Measurements from ENCODE around the gene RNF181.
A peak's percentile ranks its signal among the peaks of the same experiment; 100 is the strongest.
"Not testable (repeated sequence)": the region's sequence is repeated elsewhere in the genome, so short reads cannot be mapped to it uniquely, and the experiment has no call there.

The RNF181 gene

GRCh38 chr2:85598594-85599340, 3.2 kb downstream of the RNF181 start:
- Mint-ChIP-seq H3K27ac (no peak overlapping the region), H3K4me1 (peaks cover 66% of the 10 kb centered on the region), H3K9me3 (no peaks in the 10 kb centered on the region), H3K36me3 (peaks cover 59% of the 10 kb centered on the region), H3K4me3 (no peak overlapping the region)
- ATAC-seq (no peak), DNase-seq (ENCODE audit: low spot score in 2 of 2) (no peak)

GRCh38 chr2:85599468-85600234, 4.1 kb downstream of the RNF181 start:
- no peak overlapping the region for H3K27ac Mint-ChIP-seq

GRCh38 chr2:85600235-85600575, 4.7 kb downstream of the RNF181 start:
- peaks cover 59% of the 10 kb centered on the region for H3K4me1 Mint-ChIP-seq
- no peak overlapping the region for H3K27ac Mint-ChIP-seq

More at GRCh38 chr2:85599468-85600234, 4.1 kb downstream of the RNF181 start:
- no peaks in the 10 kb centered on the region for H3K9me3 Mint-ChIP-seq
- no peak for ATAC-seq
- H3K4me1 Mint-ChIP-seq = peaks cover 62% of the 10 kb centered on the region
- no peak for DNase-seq (ENCODE audit: low spot score in 2 of 2)
- peaks cover 59% of the 10 kb centered on the region for H3K36me3 Mint-ChIP-seq
- H3K4me3 Mint-ChIP-seq = no peak overlapping the region

GRCh38 chr2:85600951-85601770, 5.6 kb downstream of the RNF181 start:
- Mint-ChIP-seq H3K4me1 (peaks cover 53% of the 10 kb centered on the region), H3K36me3 (peaks cover 55% of the 10 kb centered on the region), H3K4me3 (peak overlapping the region; percentile 86), H3K9me3 (no peaks in the 10 kb centered on the region), H3K27ac (peak overlapping the region; percentile 76)
- ATAC-seq (no peak), DNase-seq (ENCODE audit: low spot score in 2 of 2) (no peak)

More at GRCh38 chr2:85600235-85600575, 4.7 kb downstream of the RNF181 start:
- Mint-ChIP-seq H3K9me3 (no peaks in the 10 kb centered on the region), H3K36me3 (peaks cover 63% of the 10 kb centered on the region), H3K4me3 (no peak overlapping the region)
- DNase-seq (ENCODE audit: low spot score in 2 of 2) = no peak
- no peak for ATAC-seq

- Mint-ChIP-seq H3K4me1 (peaks cover 47% of the 10 kb centered on the region), H3K9me3 (no peaks in the 10 kb centered on the region), H3K27ac (peak overlapping the region; percentile 76), H3K4me3 (peak overlapping the region; percentile 86), H3K36me3 (peaks cover 57% of the 10 kb centered on the region)
- DNase-seq (ENCODE audit: low spot score in 2 of 2) = no peak
- peak; percentile 29 for ATAC-seq
Measured at GRCh38 chr2:85601771-85602475, 6.4 kb downstream of the RNF181 start.

- Mint-ChIP-seq H3K4me3 (peak within 1 kb of the TSS; percentile 86), H3K4me1 (peaks cover 43% of the 10 kb centered on the region), H3K9me3 (no peaks in the 10 kb centered on the region), H3K36me3 (peaks cover 55% of the 10 kb centered on the region), H3K27ac (peak within 1 kb of the TSS; percentile 80)
- peak; percentile 79 to 93 for DNase-seq (ENCODE audit: low spot score in 2 of 2)
- peak; percentile 97 for ATAC-seq
Measured at GRCh38 chr2:85602476-85603234, 7.1 kb downstream of the RNF181 start, which contains the start of gene TMEM150A. TSS of gene TMEM150A (minus strand) at chr2:85602698. CDS start at chr2:85601948, 750 bp downstream.

GRCh38 chr2:85604133-85604444, 8.5 kb downstream of the RNF181 start:
- peaks cover 51% of the 10 kb centered on the region for H3K4me1 Mint-ChIP-seq
- peaks cover 55% of the 10 kb centered on the region for H3K36me3 Mint-ChIP-seq
- peak overlapping the region; percentile 86 for H3K4me3 Mint-ChIP-seq
- not testable (repeated sequence) for ATAC-seq; H3K9me3 Mint-ChIP-seq; DNase-seq (ENCODE audit: low spot score in 2 of 2)
- peak overlapping the region; percentile 80 for H3K27ac Mint-ChIP-seq

GRCh38 chr2:85604568-85605339, 9.2 kb downstream of the RNF181 start:
- ATAC-seq (no peak), DNase-seq (ENCODE audit: low spot score in 2 of 2) (no peak)
- Mint-ChIP-seq H3K4me3 (no peak overlapping the region), H3K4me1 (peaks cover 50% of the 10 kb centered on the region), H3K36me3 (peaks cover 55% of the 10 kb centered on the region), H3K27ac (no peak overlapping the region), H3K9me3 (no peaks in the 10 kb centered on the region)

- H3K4me1 Mint-ChIP-seq = peaks cover 43% of the 10 kb centered on the region
- peak overlapping the region; percentile 58 for H3K27ac Mint-ChIP-seq
- DNase-seq (ENCODE audit: low spot score in 2 of 2) = no peak
Measured at GRCh38 chr2:85605406-85606115, 10.0 kb downstream of the RNF181 start.

GRCh38 chr2:85606116-85606455, 10.5 kb downstream of the RNF181 start:
- peak overlapping the region; percentile 58 for H3K27ac Mint-ChIP-seq
- DNase-seq (ENCODE audit: low spot score in 2 of 2) (no peak), ATAC-seq (no peak)
- peaks cover 56% of the 10 kb centered on the region for H3K36me3 Mint-ChIP-seq
- H3K4me1 Mint-ChIP-seq = peaks cover 40% of the 10 kb centered on the region
- no peaks in the 10 kb centered on the region for H3K9me3 Mint-ChIP-seq
- H3K4me3 Mint-ChIP-seq = no peak overlapping the region

More at GRCh38 chr2:85605406-85606115, 10.0 kb downstream of the RNF181 start:
- H3K4me3 Mint-ChIP-seq = no peak overlapping the region
- H3K9me3 Mint-ChIP-seq = no peaks in the 10 kb centered on the region
- no peak for ATAC-seq
- H3K36me3 Mint-ChIP-seq = peaks cover 56% of the 10 kb centered on the region

GRCh38 chr2:85607268-85608215, 12.0 kb downstream of the RNF181 start:
- ATAC-seq (no peak), DNase-seq (ENCODE audit: low spot score in 2 of 2) (no peak)
- no peaks in the 10 kb centered on the region for H3K9me3 Mint-ChIP-seq
- H3K4me3 Mint-ChIP-seq = no peak overlapping the region
- H3K27ac Mint-ChIP-seq = peak overlapping the region; percentile 37
- peaks cover 29% of the 10 kb centered on the region for H3K4me1 Mint-ChIP-seq
- peaks cover 46% of the 10 kb centered on the region for H3K36me3 Mint-ChIP-seq

GRCh38 chr2:85611217-85611704, 15.7 kb downstream of the RNF181 start:
- Mint-ChIP-seq H3K4me1 (peaks cover 16% of the 10 kb centered on the region), H3K27ac (peak overlapping the region; percentile 86), H3K9me3 (no peaks in the 10 kb centered on the region), H3K36me3 (peaks cover 46% of the 10 kb centered on the region), H3K4me3 (peak overlapping the region; percentile 82)
- ATAC-seq (no peak), DNase-seq (ENCODE audit: low spot score in 2 of 2) (no peak)

All from stimulated activated effector memory CD8-positive, alpha-beta T cell treated with anti-CD3 and anti-CD28 coated beads, Interleukin-12 subunit alpha, Interleukin-12 subunit beta, amount 100 ng/mL, for 72 hours (primary cell).